ENCODE measurements around the gene ALDH1L2.

ALDH1L2 gene

GRCh38 chr12:105032703-105033357, 51.4 kb downstream of the ALDH1L2 start:
- no peak for DNase-seq (ENCODE audit: low spot score)

DNA sequence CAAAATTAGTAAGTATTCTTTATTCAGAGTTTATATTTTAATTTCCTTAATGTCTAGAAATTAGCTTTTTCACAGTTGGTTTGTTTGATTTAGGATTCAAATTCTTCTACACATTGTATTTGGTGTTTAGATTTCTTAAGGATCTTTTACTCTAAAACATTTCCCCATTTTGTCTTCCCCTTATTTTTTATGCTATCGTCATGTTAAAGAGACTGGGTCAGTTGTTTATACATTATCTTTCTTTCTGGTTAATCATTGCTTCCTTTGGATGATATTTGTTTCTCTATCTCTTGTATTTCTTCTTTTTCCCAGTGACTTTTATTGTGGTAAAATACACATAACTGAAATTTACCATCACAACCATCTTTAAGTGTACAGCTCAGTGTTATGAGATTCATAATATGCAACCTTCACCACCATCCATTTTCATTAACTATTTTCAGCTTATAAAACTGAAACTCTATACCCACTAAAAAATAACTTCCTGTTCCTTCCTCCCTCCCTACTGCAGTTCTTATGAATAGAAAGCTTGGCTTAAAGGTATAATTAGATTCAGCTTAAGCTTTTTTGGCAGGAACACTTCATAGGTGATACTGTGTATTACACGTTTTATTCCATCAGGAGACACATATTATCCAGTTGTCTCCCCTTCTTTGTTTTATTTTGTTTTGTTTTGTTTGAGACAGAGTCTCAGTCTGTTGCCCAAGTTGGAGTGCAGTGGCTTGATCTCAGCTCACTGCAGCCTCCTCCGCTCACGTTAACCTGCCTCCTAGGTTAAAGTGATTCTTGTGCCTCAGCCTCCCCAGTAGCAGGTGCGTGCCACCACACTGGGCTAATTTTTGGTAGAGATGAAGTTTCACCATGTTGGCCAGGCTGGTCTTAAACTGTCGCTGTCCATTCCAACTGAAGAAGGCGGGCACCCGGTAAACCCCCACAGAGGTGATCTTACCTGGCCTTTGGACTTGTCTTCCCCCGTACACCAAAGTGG, 53.1 kb downstream of the ALDH1L2 start:
- no peak for DNase-seq (ENCODE audit: low spot score)

- DNase-seq (ENCODE audit: low spot score) = no peak
Measured at GRCh38 chr12:105026411-105026810, 57.8 kb downstream of the ALDH1L2 start.

DNA sequence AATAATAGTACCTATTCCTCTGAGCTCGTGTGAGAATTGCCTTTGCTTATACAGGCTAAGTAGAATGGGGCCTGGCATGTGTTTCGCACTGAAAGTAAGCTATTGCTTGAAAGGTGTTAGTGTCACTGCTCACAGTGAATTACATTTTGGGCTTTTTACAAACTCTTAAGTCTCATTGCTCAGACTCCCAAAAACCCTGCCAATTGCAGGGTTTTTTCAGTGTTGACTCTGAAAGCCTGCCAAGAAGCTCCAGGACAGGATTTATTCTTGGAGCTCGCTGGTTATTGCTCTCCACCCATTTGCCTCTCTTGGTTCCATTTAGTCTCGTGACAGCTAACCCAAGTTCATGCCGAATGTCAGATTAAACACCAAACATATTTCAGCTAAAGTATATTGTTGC, 58.4 kb downstream of the ALDH1L2 start:
- DNase-seq (ENCODE audit: low spot score) = peak; percentile 45

GRCh38 chr12:105024928-105025327, 59.3 kb downstream of the ALDH1L2 start:
- DNase-seq (ENCODE audit: low spot score) = no peak

GRCh38 chr12:105020241-105020962, 63.9 kb downstream of the ALDH1L2 start:
- no peak for DNase-seq (ENCODE audit: low spot score)

GRCh38 chr12:105018776-105019175, 65.5 kb downstream of the ALDH1L2 start:
- DNase-seq (ENCODE audit: low spot score) = no peak

- DNase-seq (ENCODE audit: low spot score) = no peak
Measured at GRCh38 chr12:105018012-105018411, 66.2 kb downstream of the ALDH1L2 start.

GRCh38 chr12:105015543-105015942, 68.7 kb downstream of the ALDH1L2 start:
- no peak for DNase-seq (ENCODE audit: low spot score)

GRCh38 chr12:105014603-105015002, 69.7 kb downstream of the ALDH1L2 start:
- no peak for DNase-seq (ENCODE audit: low spot score)

- DNase-seq (ENCODE audit: low spot score) = no peak
Measured at GRCh38 chr12:105013892-105014291, 70.4 kb downstream of the ALDH1L2 start.

GRCh38 chr12:105001476-105001875, 82.8 kb downstream of the ALDH1L2 start:
- DNase-seq (ENCODE audit: low spot score) = no peak

- DNase-seq (ENCODE audit: low spot score) = peak; percentile 4
Measured at GRCh38 chr12:104999347-104999685, 84.9 kb downstream of the ALDH1L2 start.

- DNase-seq (ENCODE audit: low spot score) = no peak
Measured at GRCh38 chr12:104998423-104999346, 85.6 kb downstream of the ALDH1L2 start.

DNA sequence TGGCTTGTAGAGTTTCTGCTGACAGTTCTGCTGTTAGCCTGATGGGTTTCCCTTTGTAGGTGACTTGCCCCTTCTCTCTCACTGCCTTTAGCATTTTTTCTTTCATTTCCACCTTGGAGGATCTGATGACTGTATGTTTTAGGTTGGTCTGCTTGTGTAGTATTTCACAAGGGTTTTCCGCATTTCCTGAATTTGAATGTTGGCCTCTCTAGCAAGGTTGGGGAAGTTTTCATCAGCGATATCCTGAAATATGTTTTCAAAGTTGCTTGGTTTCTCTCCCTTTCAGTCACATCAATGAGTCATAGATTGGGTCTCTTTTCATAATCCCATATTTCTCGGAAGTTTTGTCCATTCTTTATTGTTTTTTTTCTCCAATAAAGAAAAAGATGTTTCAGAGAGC, 86.7 kb downstream of the ALDH1L2 start:
- no peak for DNase-seq (ENCODE audit: low spot score)

- no peak for DNase-seq (ENCODE audit: low spot score)
Measured at GRCh38 chr12:104994336-104994735, 89.9 kb downstream of the ALDH1L2 start.

DNA sequence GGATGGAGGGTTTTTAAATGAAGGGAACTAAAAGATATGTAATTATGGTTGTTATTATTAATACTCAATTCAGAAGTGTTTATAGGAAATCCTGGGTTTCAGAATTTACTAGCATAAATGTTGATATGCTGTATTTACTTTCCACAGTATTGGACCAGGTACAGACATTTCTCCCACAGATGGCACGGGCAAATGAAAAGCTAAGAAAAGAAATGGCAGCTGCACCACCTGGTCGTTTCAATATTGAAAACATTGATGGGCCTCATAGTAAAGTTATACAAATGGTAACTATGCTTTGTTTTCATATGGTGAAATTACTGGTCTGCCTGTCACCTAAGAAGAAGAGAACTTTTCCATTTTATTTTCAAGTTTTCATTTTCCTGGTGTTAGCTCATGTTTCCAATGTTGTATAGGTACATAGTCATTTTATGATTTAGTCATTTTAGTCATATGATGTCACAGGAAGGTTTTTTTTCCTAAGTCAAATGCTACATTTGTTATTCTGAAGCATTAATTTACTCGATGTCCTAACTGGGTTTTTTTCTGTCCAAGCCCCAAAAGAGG, 92.6 kb downstream of the ALDH1L2 start:
- no peak for DNase-seq (ENCODE audit: low spot score)

GRCh38 chr12:104990950-104991349, 93.3 kb downstream of the ALDH1L2 start:
- DNase-seq (ENCODE audit: low spot score) = no peak

DNA sequence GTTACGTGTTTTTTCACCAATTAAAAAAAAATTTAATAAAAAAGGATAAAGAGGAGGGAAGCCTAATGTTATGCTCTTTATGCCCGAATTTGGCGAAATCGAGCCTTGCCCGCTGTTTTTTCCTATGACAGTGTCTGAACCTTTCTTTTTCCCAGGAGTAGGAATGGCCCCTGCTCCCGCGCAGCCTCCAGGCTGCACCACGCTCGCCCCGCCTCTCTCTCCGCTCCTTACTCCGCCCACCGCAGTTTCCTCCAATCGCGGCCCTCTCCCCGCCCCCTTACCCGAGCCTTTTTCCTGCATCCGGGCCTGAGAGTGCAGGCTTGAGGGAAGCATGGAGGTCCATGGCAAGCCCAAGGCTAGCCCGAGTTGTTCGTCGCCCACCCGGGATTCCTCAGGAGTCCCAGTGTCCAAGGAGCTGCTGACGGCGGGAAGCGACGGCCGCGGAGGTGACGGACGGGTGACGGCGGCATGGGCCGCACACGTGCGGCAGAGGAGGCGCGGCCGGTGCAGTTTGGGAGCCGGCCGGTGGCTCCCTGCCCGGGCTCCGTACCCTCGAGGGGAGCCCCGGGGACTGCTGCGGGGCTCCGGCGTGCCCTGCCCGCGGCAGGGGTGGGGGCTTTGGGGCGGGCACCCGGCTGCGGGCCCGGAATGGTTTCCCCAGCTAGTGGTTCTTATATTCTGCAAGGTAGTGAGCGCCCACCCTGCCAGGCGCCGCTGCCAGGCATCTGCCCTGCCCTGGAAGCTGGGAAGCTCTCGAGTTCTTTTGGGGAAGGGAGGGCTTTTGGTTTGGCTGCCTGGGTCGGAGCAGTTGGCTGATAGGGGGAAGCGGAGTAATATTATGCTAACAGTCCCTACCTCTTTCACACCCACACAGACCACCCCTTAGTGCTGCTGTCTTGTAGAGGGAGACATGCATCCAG, 98.0 kb downstream of the ALDH1L2 start, which contains the start of gene NOPCHAP1:
Gene NOPCHAP1 (plus strand): TSS at position 295 of the 920 bp plus-strand sequence. CDS start 37 bp downstream, at position 332.
- peak; percentile 97 for DNase-seq (ENCODE audit: low spot score)

DNA sequence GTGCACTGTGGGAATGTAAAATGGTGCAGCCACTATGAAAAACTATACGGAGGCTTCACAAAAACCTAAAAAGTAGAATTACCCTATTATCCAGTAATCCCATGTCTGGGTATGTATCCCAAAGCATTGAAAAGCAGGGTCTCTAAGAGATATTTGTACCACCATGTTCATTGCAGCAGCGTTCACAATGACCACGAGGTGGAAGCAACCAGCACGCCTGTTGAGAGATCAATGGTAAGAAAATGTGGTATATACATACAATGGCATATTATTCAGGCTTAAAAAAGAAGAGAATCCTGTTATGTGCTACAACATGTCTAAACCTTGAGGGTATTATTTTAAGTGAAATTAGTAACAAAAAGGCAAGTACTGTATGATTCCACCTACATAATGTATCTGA, 99.1 kb downstream of the ALDH1L2 start:
- DNase-seq (ENCODE audit: low spot score) = no peak

Measured in GM03348 (cell line).